ENCODE data around the gene CASQ2.

Gene CASQ2

DNA sequence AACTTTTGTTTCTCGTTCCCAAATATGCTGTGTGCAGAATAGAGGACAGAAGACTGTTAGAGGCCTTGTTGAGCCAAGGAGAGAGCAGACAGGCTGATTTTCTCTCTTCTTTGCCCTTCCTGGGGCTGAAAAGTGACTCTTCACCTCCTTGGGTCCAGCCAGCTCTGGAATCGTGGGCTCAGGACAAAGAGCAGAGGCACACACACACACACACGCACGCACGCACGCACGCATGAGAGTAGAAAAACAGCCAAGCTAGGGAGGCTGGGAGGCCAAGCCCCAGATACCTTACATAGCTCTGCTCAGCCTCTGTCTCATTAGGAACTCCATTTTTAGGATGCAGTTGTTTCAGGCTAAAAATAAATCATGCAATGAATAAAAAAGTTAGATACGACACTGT lies at the start of gene CASQ2:
Gene CASQ2 (minus strand): TSS at position 166 of the 400 bp plus-strand sequence. CDS start 173 bp downstream, outside the sequence.
- DNase-seq (ENCODE audit: low read depth), result no peak

DNA sequence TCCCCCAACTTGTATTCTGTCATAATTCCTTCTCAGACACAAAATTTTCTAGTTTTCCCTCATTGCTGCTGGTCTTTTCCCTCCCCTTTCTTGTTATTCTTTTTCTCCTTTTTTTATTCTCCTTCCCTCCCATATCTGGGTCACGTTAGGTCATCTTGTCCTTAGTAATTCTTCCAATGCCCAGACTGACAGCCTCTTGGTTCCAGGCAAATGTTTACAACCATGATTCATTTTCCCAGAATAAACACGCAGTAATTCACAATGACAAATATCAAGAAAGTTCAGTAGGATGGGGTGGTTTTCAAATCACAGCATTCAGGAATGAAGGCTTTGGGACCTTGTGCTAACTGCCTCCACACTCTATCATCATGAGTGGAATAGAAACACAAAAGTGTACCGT lies 47.2 kb upstream of the CASQ2 start:
- no peak for DNase-seq (ENCODE audit: low read depth)

DNA sequence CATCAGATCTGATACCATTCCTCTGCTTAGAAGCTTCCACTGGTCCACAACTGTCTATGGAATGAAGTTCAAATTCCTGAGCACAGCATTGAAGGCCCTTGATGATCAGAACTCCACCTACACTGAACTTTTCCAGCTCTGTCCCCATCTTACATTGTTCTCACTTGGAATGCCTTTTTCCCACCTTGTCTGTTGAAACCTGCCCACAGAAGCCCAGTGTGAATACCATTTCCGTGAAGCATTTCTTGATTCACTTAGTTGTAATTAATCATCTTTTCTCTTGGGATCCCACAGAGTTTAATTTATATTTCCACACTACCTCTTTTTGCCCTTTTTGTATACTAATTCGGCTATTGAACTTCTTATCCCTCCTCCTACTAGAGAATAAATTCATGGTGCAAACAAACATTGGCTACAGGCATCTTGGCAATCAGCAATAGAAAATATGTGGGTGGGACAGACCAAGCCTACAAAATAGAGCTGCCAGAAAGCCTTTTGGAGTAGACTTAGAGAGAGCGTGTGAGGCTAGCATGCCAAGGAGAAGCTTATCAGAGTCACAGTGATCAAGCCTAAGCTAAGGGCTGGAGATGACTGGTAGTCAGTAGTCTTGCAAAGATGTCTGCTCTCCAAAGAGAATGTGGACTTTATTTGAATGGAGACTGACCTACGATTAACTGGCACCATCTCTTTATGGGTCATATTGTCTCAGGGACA lies 46.3 kb upstream of the CASQ2 start:
- no peak for DNase-seq (ENCODE audit: low read depth)

DNA sequence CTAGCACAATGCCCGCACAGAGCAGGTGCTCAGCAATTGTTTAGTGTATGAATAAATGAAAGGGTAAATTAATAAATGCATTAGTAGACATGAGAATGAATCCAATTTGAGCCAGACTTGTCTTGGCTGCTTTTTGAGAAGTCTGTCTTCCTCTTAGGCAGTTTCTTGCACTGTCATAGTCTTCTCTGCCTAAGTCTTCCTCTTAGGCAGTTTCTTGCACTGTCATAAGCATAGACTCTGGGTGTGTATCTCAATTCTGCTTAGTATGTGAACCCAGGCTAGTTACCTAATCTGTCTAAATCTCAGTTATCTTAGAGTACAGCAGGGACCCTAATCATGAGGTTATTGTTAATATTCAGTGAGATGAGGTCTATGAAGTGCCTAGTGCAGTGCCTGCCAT lies 45.2 kb upstream of the CASQ2 start:
- no peak for DNase-seq (ENCODE audit: low read depth)

DNA sequence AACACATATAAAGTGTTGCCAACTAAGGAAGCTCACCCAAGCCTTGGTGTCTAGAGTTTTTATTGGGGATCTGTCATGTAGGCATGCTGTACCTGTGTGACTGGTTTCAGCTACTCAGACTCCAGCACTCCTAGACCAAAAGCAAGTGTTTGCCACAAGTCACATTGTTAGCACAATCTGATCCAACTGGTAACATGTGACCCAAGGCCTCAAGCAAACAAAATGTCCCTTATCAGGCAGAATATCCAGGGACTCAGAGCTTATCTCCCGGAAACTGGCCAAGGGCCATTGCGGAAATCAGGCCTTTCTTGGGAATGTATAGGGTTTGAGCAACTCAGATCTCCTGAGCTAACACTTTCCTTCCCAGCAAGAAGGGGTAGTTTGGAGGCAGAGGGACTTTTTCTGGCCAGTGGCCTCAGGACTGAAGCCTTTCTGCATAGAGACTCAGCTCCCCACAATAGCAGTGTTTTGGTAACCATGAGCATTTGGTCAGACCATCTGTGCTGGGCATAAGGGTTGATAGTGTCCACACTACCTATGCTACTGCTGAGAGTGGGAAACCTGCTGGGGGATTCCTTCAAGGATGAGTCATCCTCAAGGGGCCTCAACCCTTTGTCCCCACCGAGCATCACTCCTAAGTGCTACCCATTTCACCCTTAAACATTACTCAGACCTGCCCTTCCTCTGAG lies 42.8 kb upstream of the CASQ2 start:
- no peak for DNase-seq (ENCODE audit: low read depth)

DNA sequence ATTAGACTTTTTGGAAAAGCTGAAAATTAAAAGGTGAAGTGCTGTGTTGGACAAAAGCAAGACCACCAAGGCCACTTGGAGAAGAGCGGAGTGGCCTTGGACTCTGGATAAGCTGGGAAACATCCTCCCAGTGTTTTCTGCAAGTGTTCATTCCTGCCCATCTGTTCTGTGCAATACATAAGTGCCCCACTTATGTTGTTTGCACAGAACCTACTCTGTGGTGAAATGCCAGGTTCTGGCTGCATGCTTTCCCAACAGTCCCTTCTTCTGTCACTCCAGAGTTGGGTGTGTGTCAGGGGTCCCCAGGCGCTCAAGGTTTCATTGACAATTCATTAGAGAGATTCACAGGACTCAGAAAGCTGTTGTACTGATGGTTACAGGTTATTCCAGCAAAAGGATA lies 42.1 kb upstream of the CASQ2 start:
- DNase-seq (ENCODE audit: low read depth), result no peak

DNA sequence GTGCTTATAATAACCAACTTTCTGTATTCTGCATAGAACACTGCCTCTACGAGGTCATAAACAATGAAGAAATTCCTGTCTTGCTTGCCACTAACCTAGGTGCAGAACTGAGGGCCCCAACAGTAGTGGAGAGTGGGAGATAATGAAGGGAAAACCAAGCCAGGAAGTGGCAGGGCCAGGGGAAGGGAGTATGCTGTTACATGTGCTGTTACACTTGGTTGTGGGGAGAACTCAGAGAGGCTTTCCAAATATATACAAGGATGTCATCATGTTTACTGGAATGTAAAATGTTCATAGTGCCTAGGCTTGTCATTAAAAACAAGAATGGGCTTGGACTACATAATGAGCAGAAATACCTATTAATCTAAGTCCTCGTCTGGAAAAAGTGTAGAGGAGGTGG lies 41.3 kb upstream of the CASQ2 start:
- DNase-seq (ENCODE audit: low read depth), result no peak

DNA sequence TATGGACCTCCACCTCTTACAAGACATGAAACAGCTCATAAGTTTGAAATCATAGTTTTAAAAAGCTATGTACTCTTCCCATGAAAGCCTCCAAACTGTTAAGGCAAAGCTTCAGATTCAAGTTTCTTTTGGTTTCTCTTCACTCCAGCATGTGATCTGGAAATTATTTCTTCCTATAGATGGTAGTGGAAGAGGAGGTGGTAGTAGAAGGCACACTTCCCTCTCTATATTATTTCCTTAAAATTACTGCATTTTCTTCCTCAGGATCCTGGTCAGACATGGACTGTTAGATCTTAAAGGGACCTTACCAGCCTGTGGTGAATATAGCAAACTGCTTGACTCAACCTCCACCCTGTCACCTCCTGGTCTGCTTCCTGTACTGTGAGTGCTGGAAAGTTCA lies 40.6 kb upstream of the CASQ2 start:
- no peak for DNase-seq (ENCODE audit: low read depth)

DNA sequence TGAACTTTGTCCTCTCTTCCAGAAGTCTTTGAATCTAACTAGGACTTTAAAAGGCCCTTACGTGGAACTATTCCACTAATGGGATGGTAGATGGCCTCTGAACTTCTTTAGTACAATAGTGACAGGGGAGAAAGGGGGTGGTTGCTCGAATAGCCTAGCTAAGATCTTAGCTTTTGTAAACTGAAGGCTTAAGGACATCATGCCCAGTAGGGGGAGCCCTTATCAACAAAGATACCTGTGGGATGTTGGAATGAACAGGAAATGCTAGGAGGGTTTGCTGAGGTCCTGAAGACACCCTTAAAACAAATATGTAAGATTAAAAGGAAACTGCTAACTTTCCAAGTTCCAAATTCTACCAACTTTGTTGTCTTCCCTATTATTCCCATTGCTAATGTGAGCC lies 39.2 kb upstream of the CASQ2 start:
- DNase-seq (ENCODE audit: low read depth), result peak; percentile 59

DNA sequence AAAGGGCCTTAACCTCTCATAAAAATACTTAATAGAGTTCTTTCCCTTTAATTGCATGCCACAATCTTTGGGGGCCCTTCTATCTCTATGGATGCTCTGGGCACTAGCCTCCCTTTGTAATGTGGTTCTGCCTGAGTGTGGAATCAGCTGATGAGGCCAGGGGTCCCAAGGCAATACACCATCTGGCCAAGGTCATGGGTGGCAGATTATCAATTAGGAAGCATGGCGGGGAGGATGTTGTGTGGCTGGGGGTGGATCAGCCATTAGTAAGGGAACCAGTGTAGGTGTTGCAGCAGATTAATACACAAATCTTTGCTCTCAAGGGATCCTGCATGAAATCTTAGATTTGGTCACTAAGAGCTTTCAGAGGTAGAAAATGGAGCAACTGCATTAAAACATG lies 37.1 kb upstream of the CASQ2 start:
- DNase-seq (ENCODE audit: low read depth), result no peak

DNA sequence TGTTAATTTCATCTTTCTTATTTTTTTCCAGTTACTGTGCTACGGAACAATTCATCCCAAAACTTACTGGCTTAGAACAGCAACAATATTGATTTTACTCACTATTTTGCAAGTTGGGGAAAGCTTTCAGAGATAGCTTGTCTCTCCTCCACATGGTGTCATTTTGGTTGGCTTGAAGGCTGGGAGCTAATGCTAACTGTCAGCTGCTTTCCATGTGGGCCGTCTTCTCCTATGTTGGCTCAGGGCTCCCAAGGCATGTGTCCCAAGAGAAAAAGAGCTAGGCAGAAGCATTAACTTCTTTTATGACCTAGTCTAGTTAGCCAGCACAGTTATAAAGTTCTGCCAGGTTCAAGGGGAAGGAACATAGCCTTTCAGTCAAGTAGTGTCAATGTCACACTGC lies 33.9 kb upstream of the CASQ2 start:
- DNase-seq (ENCODE audit: low read depth), result no peak

DNA sequence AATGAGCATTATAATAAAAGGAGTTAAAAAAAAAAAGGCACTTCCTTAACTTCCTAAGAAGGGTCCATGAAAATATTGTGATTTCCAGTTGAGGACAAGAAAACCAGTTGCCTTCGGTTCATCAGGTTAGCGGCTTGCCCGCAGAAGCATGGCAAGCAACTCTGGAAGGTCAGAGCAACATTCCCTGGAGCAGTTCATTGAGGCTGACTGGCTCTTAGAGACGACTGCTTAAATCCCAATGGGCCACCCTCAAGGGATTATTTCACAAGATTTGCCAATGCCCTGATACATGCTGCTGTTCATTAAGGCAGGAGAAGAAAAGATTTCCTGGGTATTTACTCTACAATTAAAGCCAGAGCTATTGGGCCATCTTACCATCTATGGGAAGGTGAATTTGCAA lies 29.0 kb upstream of the CASQ2 start:
- DNase-seq (ENCODE audit: low read depth), result no peak

DNA sequence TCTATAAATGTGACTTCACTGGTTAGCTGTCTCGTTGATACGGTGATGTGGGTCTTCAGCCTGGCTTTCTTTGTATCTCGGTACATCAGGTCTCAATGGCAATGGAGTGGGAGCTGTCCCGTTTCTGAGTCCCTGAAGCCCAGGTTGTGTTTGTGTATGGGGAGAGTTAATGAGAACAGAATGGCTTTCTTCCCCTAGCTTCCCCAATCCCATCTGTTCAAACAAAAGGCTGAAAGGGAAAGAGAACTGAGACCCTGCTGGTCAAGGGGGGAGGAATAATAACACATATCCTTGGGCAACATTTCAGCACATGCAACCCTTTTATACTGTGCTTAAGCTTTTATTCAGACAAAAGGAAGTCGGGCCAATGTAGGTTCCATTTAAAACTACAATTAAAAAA lies 28.4 kb upstream of the CASQ2 start:
- DNase-seq (ENCODE audit: low read depth), result no peak

DNA sequence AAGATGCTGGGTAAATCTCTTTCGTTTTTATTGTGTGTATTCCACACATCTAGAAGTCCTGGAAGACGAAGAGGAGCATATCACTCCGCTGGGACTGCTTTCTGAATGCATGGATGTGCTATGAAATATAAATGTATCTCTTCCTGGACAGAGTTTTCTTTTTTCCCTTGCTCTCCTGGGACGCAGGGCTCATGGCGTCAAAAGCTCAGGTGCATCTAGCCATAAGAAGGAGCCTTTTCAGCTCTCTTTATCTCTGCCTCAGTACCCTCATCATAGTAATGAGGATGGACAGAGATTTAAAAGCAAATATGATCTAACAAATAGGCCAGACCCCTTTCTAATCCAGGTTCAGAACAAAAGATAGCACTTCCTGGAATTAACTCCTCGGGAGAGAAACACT lies 27.5 kb upstream of the CASQ2 start:
- no peak for DNase-seq (ENCODE audit: low read depth)

DNA sequence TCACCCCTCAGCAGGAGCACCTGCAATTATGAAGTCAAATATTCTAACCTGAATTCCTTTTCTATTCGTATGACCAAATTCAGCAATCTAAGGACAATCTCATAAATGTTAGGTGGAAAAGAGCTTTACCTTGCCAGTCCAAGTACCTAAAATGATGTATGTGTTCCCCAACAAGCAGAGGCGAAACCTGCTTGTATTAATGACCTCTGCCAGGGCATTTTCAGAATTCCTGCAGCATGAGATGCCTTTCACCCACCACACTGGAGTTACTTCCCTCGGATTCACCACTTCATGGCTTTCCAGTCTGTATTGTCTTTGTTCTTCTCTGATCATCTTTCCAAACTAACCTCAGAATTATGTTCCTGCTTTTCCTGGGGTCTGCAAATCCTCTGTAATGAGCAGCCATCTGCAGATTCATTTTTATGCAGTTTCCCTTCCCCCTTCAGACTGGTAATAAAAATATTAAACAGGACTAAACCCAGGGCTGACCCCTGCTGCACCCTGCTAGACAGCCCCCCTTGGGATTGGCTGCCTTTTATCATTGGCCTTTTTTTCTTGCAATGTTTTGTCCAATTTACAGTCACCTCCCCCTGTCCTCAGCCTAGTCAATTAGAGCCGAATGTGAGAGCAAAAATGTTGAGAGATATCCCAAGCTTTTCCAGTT lies 26.6 kb upstream of the CASQ2 start:
- DNase-seq (ENCODE audit: low read depth), result no peak

DNA sequence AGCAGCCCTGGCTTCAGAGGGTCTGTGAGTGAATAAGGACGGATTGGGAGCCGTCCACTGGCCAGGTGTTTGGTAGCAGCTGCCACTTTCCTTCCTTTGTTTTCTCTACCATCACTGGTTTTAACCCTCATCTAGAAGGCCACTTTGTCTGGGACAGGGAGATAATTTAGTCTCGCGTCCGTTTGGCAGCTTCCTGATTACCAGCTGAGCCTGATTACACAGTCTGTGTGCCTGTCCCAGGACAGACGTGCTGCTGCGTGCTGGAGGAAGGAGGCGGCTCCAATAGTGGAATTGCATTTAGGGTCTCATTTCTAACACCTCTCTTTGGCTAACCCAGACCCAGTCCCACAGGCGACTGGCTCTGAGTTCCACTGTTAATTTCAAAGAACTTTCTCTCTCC lies 24.6 kb upstream of the CASQ2 start:
- no peak for DNase-seq (ENCODE audit: low read depth)

DNA sequence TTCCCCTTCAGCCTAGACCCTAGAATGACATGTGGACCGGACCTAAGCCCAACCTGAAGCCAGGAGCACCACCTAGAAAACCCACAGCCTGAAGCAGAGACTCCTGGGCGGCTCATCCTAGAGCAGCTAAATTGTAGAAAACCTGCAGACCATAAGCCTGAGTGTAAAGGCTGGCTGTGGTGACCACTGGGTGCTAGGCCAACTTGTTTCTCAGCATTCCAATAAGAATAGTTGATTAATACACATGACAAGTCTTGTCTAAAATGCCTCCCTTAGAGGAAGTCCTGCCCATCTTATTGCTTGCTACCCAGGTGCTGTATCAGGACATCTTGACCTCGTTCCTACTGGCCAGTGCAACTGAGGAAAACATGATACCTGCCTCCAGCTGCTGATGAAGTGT lies 23.3 kb upstream of the CASQ2 start:
- no peak for DNase-seq (ENCODE audit: low read depth)

DNA sequence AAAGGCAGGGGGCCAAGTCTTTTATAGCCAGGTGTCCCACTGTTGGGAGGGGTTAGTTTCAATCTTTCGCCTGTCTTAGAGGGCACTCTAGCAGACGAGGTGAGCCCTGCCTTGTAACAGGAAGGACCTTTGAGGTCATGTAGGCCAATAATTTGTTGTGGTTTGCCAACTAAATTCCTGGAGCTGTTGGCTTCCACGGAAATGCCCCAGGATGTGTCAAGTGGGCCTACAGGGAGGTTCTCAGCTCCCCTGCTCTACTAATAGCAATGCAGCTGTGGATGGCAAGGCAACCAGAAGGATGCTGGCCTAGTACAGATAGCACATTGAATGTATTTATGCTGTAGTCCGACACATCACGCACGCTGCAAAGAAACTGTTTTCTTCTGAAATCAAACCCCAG lies 22.3 kb upstream of the CASQ2 start:
- DNase-seq (ENCODE audit: low read depth), result no peak

DNA sequence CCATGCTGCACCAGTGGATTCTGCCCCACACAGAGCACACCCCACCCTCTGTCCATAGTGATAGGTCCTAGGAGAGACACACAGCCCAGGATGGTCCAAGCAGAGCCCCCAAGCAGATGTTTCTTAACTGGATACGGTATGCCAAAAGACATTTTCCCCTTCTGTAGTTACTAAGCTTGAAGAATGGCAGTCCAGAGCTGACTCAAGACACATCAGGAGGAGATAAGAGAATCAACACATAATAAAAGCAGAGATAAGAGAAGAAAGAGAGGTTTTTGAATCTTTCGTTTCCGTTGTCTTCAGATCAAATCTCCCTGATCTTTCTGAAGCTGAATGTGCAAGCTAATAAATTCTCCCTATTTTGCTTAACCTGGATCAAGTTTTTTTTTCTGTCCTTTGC lies 21.8 kb upstream of the CASQ2 start:
- DNase-seq (ENCODE audit: low read depth), result no peak

DNA sequence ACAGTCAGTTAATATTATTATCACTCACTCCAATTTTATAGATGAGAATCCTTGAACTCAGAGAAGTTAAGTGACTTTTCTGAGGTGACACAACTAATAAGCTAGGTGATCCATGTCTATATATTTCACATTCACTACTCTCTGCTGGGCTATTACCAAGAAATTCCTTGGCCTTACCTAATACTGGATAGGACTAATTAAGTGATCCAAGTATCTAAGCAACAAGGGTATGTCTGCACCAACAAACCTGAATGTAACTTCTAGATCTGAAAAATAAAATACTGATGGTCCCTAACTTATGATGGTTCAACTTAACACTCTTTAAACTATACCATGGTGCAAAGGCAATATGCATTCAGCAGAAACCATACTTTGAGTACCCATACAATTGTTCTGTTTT lies 14.8 kb upstream of the CASQ2 start:
- no peak for DNase-seq (ENCODE audit: low read depth)

DNA sequence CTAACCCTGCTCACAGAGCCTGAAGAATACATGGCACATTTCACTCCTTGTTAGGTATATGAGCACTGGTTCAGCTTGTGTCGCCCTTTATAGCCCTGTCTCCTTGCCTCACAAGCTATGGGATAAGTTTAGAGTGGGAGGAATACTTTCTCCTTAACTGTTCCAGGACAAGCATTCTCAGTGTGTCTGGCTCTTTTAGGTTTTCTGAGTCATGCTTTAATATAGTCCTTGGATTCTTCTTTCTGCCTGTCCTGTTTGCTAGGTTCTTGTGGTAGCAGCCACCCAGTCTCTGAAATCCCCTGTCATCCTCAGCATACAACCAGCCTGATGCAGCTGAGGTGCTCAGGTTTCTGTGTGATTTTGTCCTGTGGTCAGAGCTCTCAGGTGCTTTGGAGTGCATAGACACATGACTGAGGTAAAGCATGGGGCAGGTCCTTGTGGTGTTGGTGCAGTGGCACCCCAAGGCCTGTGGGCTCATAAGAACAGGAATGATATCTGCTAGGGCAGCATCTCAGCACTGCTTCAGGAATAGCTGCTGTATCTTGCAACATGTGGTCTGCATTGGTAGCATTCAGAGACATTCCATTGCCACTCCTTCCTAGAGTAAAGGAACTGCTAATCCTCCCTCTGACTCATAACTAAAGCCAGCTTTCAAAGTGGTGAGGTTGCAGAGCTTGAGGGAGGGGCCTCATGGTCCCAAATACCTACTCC lies 14.2 kb upstream of the CASQ2 start:
- DNase-seq (ENCODE audit: low read depth), result peak; percentile 52

DNA sequence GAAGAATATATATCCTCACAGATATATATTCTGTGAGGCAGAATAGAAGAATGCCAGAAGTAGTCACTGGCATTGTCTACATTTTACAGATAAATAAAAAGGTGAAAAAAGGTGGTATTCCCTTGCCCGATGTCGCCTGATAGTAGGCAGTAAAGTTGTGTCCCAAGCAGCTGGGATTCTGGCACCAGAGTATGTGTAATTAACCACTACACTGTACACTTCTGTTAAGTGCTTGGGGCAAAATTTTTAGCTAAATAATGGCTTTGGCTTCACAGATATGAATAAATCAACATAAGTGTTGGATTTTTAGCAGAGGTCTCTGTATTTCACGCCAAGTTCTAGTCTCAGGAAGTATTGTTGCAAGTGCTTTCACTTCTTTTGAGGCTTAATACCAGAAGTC lies 13.3 kb upstream of the CASQ2 start:
- no peak for DNase-seq (ENCODE audit: low read depth)

DNA sequence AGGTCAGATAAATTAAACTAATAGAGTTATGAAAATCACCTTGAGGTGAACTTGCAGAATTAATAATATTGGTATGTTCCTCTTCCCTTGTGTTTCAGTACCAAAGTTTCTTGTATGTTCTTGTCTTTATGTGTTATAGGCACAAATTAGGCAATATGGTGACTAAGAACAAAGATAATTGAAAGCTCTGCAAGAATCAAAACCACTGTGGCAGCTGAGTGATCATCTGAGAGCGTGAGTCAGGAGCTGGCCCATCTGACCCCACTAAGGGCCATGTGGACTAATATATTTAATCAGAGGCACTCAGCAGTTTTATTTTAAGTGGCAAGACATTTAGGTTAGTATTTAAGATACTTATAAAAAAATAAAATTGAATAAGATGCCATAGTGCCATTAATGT lies 12.8 kb upstream of the CASQ2 start:
- DNase-seq (ENCODE audit: low read depth), result peak; percentile 88

Measured in stromal cell of bone marrow (primary cell).